Jurkat, Clone E6-1 (cell line): ENCODE data around the gene CDPF1.

Experiments
- DNase-seq: peaks from one replicate; pipeline ENCODE4 v3.0.0-alpha.2; 2011; ENCODE audit warnings: low read depth, low spot score
- H3K4me3 ChIP-seq: 2 replicates; pipeline ENCODE4 v1.5.1; 2011; ENCODE audit warnings: mild to moderate bottlenecking, low read length, control low read depth, moderate library complexity

CDPF1 gene

GRCh38 chr22:46238541-46238940, 11.6 kb downstream of the CDPF1 start:
- H3K4me3 ChIP-seq = no peak overlapping the region
- DNase-seq = no peak

- no peak overlapping the region for H3K4me3 ChIP-seq
- DNase-seq = no peak
Measured at GRCh38 chr22:46237453-46238124, 12.5 kb downstream of the CDPF1 start.

- no peak for DNase-seq
- no peak overlapping the region for H3K4me3 ChIP-seq
Measured at GRCh38 chr22:46234969-46235368, 15.1 kb downstream of the CDPF1 start.

- H3K4me3 ChIP-seq = no peak overlapping the region
- DNase-seq = peak; percentile 61
Measured at GRCh38 chr22:46233231-46233630, 16.9 kb downstream of the CDPF1 start.

GRCh38 chr22:46230262-46230901, 19.7 kb downstream of the CDPF1 start:
- no peak for DNase-seq
- no peak overlapping the region for H3K4me3 ChIP-seq

GRCh38 chr22:46229701-46230100, 20.4 kb downstream of the CDPF1 start:
- no peak overlapping the region for H3K4me3 ChIP-seq
- DNase-seq = no peak

- H3K4me3 ChIP-seq = no peak overlapping the region
- DNase-seq = no peak
Measured at GRCh38 chr22:46226577-46226976, 23.5 kb downstream of the CDPF1 start.

GRCh38 chr22:46225631-46226030, 24.5 kb downstream of the CDPF1 start:
- H3K4me3 ChIP-seq = no peak overlapping the region
- DNase-seq = no peak

- no peak overlapping the region for H3K4me3 ChIP-seq
- no peak for DNase-seq
Measured at GRCh38 chr22:46224898-46225290, 25.2 kb downstream of the CDPF1 start.

- no peak for DNase-seq
- no peak overlapping the region for H3K4me3 ChIP-seq
Measured at GRCh38 chr22:46224044-46224897, 25.8 kb downstream of the CDPF1 start.

GRCh38 chr22:46220921-46221320, 29.2 kb downstream of the CDPF1 start:
- no peak overlapping the region for H3K4me3 ChIP-seq
- no peak for DNase-seq

- no peak for DNase-seq
- H3K4me3 ChIP-seq = no peak overlapping the region
Measured at GRCh38 chr22:46219636-46220035, 30.5 kb downstream of the CDPF1 start.

GRCh38 chr22:46214616-46215015, 35.5 kb downstream of the CDPF1 start:
- DNase-seq = no peak
- H3K4me3 ChIP-seq = no peak overlapping the region

- DNase-seq = no peak
- no peak overlapping the region for H3K4me3 ChIP-seq
Measured at GRCh38 chr22:46214149-46214548, 35.9 kb downstream of the CDPF1 start.

GRCh38 chr22:46213052-46213451, 37.0 kb downstream of the CDPF1 start:
- DNase-seq = no peak
- no peak overlapping the region for H3K4me3 ChIP-seq

- H3K4me3 ChIP-seq = no peak overlapping the region
- DNase-seq = no peak
Measured at GRCh38 chr22:46212195-46212594, 37.9 kb downstream of the CDPF1 start.

GRCh38 chr22:46209262-46209661, 40.8 kb downstream of the CDPF1 start:
- no peak overlapping the region for H3K4me3 ChIP-seq
- DNase-seq = no peak

- H3K4me3 ChIP-seq = no peak overlapping the region
- DNase-seq = no peak
Measured at GRCh38 chr22:46203601-46203980, 46.5 kb downstream of the CDPF1 start.

GRCh38 chr22:46202897-46203600, 47.0 kb downstream of the CDPF1 start:
- DNase-seq = no peak
- no peak overlapping the region for H3K4me3 ChIP-seq
